WI38 (cell line): ENCODE results near the gene BIRC6.
"Not testable (repeated sequence)": the region's sequence is repeated elsewhere in the genome, so short reads cannot be mapped to it uniquely, and the experiment has no call there.

Experiments
- H3K4me3 ChIP-seq: 2 replicates; pipeline ENCODE4 v1.5.1; 2011; ENCODE audit warnings: low read depth, mild to moderate bottlenecking, control low read depth, low read length
- TF ChIP-seq, protein P1 (sequence below): IDR thresholded peaks from 2 replicates; pipeline ENCODE4 v1.5.1; 2012; ENCODE audit warnings: low read depth, mild to moderate bottlenecking, control low read depth, low read length

Gene BIRC6

DNA sequence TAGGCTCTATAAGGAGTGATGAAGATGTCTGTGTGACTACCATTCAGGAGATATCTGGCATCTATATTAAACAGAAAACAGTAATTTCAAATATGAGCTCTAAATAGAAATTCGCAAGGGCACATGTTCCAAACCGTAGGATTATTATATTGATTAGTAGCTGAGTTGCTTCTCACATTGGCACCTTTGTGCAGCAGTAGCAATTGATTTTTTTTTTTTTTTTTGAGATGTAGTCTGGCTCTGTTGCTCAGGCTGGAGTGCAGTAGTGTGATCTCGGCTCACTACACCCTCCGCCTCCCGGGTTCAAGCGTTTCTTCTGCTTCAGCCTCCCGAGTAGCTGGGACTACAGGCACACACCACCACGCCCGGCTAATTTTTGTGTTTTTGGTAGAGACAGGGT, 12.4 kb downstream of the BIRC6 start:
- no peak overlapping the region for H3K4me3 ChIP-seq
- TF ChIP-seq, protein P1, sequence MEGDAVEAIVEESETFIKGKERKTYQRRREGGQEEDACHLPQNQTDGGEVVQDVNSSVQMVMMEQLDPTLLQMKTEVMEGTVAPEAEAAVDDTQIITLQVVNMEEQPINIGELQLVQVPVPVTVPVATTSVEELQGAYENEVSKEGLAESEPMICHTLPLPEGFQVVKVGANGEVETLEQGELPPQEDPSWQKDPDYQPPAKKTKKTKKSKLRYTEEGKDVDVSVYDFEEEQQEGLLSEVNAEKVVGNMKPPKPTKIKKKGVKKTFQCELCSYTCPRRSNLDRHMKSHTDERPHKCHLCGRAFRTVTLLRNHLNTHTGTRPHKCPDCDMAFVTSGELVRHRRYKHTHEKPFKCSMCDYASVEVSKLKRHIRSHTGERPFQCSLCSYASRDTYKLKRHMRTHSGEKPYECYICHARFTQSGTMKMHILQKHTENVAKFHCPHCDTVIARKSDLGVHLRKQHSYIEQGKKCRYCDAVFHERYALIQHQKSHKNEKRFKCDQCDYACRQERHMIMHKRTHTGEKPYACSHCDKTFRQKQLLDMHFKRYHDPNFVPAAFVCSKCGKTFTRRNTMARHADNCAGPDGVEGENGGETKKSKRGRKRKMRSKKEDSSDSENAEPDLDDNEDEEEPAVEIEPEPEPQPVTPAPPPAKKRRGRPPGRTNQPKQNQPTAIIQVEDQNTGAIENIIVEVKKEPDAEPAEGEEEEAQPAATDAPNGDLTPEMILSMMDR: no peak

DNA sequence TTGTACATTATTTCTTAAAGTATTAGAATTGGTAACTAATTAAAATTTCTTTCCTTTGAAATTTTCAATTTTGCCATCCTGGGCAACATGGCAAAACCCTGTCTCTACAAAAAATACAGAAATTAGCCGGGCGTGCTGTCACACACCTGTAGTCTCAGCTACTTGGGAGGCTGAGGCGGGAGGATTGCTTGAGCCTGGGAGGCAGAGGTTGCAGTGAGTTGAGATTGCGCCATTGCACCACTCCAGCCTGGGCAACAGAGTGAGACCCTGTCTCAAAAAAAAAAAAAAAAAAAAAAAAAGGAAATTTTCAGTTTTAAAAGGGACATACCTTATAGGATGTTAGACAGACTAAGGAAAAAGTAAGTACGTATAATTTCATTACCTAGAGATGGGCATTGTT, 14.1 kb downstream of the BIRC6 start:
- not testable (repeated sequence) for H3K4me3 ChIP-seq

DNA sequence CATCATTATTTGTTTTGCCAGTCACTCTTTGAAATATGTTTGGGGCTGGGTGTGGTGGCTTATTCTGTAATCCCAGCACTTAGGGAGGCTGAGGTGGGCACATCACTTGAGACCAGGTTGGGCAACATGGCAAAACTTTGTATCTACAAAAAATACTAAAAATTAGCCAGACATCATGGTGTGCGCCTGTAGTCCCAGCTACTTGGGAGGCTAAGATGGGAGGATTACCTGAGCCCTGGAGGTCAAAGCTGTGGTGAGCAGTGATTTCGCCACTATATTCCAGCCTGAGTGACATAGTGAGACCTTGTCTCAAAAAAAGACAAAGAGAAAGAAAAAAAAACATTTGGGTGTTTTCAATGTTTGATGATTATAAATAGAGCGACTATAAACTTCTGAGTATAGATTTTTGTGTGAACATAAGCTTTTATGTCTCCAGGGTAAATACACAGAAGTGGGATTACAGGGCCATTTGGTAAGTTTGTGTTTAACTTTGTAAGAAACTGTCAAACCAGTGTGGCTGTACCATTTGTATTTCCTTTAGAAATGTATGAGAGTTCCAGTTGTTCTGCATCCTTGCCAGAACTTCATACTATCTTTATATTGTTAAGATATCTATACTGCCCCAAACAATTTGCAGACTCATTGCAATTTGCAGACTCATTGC, 15.8 kb downstream of the BIRC6 start:
- H3K4me3 ChIP-seq: no peak overlapping the region
- TF ChIP-seq, protein P1: no peak

DNA sequence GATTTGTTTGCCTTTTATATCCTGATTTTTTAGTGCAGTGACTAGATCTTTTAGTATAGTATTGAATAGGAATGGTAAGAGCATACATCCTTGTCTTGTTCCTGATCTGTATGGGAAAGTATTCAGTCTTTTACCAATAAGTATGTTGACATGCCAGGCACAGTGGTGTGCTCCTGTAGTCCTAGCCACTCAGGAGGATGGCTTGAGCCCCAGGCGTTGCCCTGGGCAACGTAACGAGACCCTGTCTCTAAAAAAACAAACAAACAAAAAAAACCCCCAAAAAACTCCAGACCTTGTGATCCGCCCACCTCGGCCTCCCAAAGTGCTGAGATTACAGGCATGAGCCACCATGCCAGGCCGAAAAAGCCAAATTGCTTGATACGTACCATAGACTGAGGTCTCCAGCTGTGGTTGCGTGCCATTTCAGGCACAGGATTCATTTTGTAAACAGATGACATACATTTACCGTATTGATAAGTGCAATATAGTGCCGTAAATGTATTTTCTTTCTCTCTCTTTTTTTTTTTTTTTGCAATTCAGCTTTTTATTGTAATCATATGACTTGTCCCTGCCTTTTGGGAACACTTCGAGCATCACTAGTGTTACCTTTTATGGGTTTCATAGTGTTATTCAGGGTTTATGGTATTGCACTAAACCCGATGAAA, 18.5 kb downstream of the BIRC6 start:
- TF ChIP-seq, protein P1: no peak

DNA sequence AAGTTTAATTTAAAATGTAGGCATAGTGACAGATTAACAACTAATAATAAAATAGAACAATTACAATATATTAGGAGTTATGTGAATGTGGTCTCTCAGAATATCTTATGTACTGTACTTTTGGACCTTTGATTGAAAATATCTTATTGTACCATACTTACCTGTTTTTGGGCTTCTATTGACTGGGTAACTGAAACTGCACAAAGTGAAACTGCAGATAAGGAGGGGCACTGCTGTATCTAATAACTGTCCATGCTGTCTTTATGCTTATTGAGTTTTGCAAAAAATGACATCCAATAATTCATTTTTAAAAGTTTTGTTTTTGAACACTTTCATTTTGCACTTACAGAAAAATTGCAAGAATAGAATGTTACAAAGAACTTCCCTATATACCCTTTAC, 19.9 kb downstream of the BIRC6 start:
- TF ChIP-seq, protein P1: no peak
- H3K4me3 ChIP-seq: no peak overlapping the region

More for the DNA sequence above, 18.5 kb downstream of the BIRC6 start:
- no peak overlapping the region for H3K4me3 ChIP-seq

DNA sequence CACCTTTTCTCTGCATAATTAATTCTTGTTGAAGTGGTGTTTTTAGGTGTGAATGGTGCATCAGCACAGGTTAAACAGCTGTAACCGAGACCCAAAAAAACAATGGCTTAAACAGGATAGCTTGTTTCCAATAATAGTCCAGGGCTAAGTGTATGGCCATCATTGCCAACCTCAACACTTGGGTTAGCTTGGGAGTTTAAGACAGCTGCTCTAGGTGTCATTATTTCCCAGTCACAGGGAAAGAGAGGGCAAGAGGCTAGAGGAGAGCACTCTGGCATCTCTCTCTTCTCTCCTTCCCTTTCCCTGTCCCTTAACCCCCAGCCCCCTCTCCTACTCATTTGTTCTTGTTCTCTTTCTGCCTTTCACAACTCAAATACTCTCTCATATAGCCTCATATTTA, 21.1 kb downstream of the BIRC6 start:
- H3K4me3 ChIP-seq: no peak overlapping the region

DNA sequence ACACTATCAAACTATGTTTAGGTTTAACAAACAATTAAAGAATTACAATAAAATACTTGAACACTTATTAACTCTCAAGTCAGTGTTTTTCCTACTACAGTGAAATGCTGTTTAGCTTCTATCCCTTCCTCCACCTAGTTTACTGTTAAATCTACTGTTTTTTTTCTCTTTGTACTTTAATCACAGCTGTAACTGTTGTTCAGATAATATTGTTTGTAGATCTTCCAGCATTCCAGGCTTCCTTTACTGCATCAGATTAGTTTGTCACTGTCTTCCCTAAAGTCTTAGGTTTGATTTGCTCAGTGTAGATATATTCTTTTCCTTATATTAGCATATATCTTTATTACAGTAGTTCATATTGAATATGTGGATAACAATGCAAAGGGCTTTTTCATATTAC, 22.5 kb downstream of the BIRC6 start:
- TF ChIP-seq, protein P1: no peak
- H3K4me3 ChIP-seq: no peak overlapping the region

More for the DNA sequence above, 21.1 kb downstream of the BIRC6 start:
- TF ChIP-seq, protein P1: no peak
